Gastroesophageal sphincter (tissue), 3 donors: ENCODE results near the gene LTO1.
"Not testable (repeated sequence)": the region's sequence is repeated elsewhere in the genome, so short reads cannot be mapped to it uniquely, and the experiment has no call there.

Source experiments
- POLR2A ChIP-seq, 2 donors: fragments of 450-650 bp; IDR thresholded peaks; one replicate each; pipeline ENCODE4 v1.6.1; 2017; ENCODE audit warnings: antibody characterized with exemption in 2 of 2, mild to moderate bottlenecking in 2 of 2, moderate library complexity in 1 of 2
- POLR2AphosphoS5 ChIP-seq: sonication (generic); formaldehyde crosslinking; IDR thresholded peaks from one replicate; pipeline ENCODE4 v1.6.1; 2017; ENCODE audit warnings: antibody characterized with exemption
- TF ChIP-seq, protein P1 (sequence below), 4 experiments: fragments of 200-600 bp in 2 of 4; fragments of 450-650 bp in 2 of 4; sonication (generic) in 1 of 4; IDR thresholded peaks; one replicate each; pipeline ENCODE4 v1.5.1; 2017 to 2019; ENCODE audit warnings: antibody characterized with exemption in 4 of 4, mild to moderate bottlenecking in 2 of 4, moderate library complexity in 2 of 4

DNA sequence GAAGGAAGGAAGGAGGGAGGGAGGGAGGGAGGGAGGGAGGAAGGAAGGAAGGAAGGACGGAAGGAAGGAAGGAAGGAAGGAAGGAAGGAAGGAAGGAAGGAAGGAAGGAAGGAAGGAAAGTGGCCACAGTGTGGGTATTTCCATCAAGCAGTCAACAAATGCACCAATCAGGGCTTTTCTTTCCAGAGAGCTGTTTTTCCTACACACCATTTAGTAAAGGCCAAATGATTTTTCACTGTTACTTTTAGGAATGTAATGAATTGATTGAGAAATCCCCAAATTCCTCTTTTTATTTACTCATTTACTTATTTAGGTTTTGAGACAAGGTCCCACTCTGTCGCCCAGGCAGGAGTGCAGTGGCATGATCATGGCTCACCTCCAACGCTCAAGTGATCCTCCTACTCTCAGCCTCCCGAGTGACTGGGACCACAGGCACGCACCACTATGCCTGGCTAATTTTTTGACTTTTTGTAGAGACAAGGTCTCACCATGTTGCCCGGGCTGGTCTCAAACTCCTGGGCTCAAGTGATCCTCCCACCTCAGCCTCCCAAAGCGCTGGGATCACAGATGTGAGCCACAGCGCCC lies 53.0 kb downstream of the LTO1 start:
- not testable (repeated sequence) for TF ChIP-seq POLR2A (IDR thresholded peaks at IDR 0.05); POLR2AphosphoS5
- TF ChIP-seq, protein P1, sequence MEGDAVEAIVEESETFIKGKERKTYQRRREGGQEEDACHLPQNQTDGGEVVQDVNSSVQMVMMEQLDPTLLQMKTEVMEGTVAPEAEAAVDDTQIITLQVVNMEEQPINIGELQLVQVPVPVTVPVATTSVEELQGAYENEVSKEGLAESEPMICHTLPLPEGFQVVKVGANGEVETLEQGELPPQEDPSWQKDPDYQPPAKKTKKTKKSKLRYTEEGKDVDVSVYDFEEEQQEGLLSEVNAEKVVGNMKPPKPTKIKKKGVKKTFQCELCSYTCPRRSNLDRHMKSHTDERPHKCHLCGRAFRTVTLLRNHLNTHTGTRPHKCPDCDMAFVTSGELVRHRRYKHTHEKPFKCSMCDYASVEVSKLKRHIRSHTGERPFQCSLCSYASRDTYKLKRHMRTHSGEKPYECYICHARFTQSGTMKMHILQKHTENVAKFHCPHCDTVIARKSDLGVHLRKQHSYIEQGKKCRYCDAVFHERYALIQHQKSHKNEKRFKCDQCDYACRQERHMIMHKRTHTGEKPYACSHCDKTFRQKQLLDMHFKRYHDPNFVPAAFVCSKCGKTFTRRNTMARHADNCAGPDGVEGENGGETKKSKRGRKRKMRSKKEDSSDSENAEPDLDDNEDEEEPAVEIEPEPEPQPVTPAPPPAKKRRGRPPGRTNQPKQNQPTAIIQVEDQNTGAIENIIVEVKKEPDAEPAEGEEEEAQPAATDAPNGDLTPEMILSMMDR (IDR thresholded peaks at IDR 0.05), result not testable (repeated sequence)
